HepG2 (cell line): ENCODE data around the gene UST. TPM values are rescaled to one million over a fixed set of nuclear protein-coding genes. Genes with fewer than 3 reads are reported as not detected.
A peak's percentile ranks its signal among the peaks of the same experiment; 100 is the strongest.

ENCODE experiments used
- ATM ChIP-seq: fragments of 450-650 bp; IDR thresholded peaks from 2 replicates; pipeline ENCODE4 v1.7.1; 2017; ENCODE audit warnings: mild to moderate bottlenecking, borderline replicate concordance
- CBFB ChIP-seq: sonication (generic); formaldehyde crosslinking; IDR thresholded peaks from 2 replicates; pipeline ENCODE4 v1.4.0; 2020; ENCODE audit warnings: missing genetic modification reagents
- DDIT3 ChIP-seq: sonication (generic); formaldehyde crosslinking; IDR thresholded peaks from 2 replicates; pipeline ENCODE4 v1.4.0; 2020; ENCODE audit warnings: mild to moderate bottlenecking, missing genetic modification reagents
- FOXO1 ChIP-seq: sonication (generic); formaldehyde crosslinking; IDR thresholded peaks from 2 replicates; pipeline ENCODE4 v1.4.0; 2020; ENCODE audit warnings: missing genetic modification reagents
- FOXO4 ChIP-seq: sonication (generic); formaldehyde crosslinking; conservative IDR thresholded peaks from 2 replicates; pipeline ENCODE4 v1.8.1; 2023; ENCODE audit warnings: missing genetic modification reagents
- HCFC1 ChIP-seq: fragments of 150-350 bp; IDR thresholded peaks from 2 replicates; pipeline ENCODE4 v1.6.1; 2014; ENCODE audit warnings: low read depth, low read length
- HDAC1 ChIP-seq: sonication (generic); formaldehyde crosslinking; IDR thresholded peaks from 2 replicates; pipeline ENCODE4 v1.5.1; 2020; ENCODE audit warnings: mild to moderate bottlenecking, missing genetic modification reagents
- JUND ChIP-seq: sonication (generic); formaldehyde crosslinking; IDR thresholded peaks from 2 replicates; pipeline ENCODE4 v1.8.0; 2022; ENCODE audit warnings: mild to moderate bottlenecking, missing genetic modification reagents
- KAT8 ChIP-seq: IDR thresholded peaks from 2 replicates; pipeline ENCODE4 v1.6.1; 2016; ENCODE audit warnings: missing genetic modification reagents, missing compliant biosample characterization
- LBX2 ChIP-seq: sonication (generic); formaldehyde crosslinking; IDR thresholded peaks from 2 replicates; pipeline ENCODE4 v1.5.0; 2020; ENCODE audit warnings: missing genetic modification reagents, mild to moderate bottlenecking, borderline replicate concordance
- MTF1 ChIP-seq: sonication (generic); formaldehyde crosslinking; IDR thresholded peaks from 2 replicates; pipeline ENCODE4 v1.5.0; 2020; ENCODE audit warnings: missing genetic modification reagents
- MYPOP ChIP-seq: sonication (generic); formaldehyde crosslinking; IDR thresholded peaks from 2 replicates; pipeline ENCODE4 v1.8.1; 2023; ENCODE audit warnings: mild to moderate bottlenecking, moderate library complexity, missing genetic modification reagents
- NFIB ChIP-seq: sonication (generic); formaldehyde crosslinking; IDR thresholded peaks from 2 replicates; pipeline ENCODE4 v1.9.0; 2021; ENCODE audit warnings: missing genetic modification reagents, mild to moderate bottlenecking, borderline replicate concordance
- PRDM4 ChIP-seq: sonication (generic); formaldehyde crosslinking; IDR thresholded peaks from 2 replicates; pipeline ENCODE4 v1.9.0; 2021; ENCODE audit warnings: missing genetic modification reagents, borderline replicate concordance
- SKIL ChIP-seq: sonication (generic); formaldehyde crosslinking; IDR thresholded peaks from 2 replicates; pipeline ENCODE4 v1.8.0; 2022; ENCODE audit warnings: missing genetic modification reagents, mild to moderate bottlenecking, moderate library complexity, borderline replicate concordance
- SP4 ChIP-seq: sonication (generic); formaldehyde crosslinking; IDR thresholded peaks from 2 replicates; pipeline ENCODE4 v1.8.1; 2023; ENCODE audit warnings: mild to moderate bottlenecking, missing genetic modification reagents
- SUZ12 ChIP-seq: fragments of 150-350 bp; IDR thresholded peaks from 2 replicates; pipeline ENCODE4 v1.6.1; 2014; ENCODE audit warnings: low read depth, low read length
- TP53 ChIP-seq: sonication (generic); formaldehyde crosslinking; conservative IDR thresholded peaks from 2 replicates; pipeline ENCODE4 v1.4.0; 2020; ENCODE audit warnings: missing genetic modification reagents
- ZNF205 ChIP-seq: IDR thresholded peaks from 2 replicates; pipeline ENCODE4 v1.6.1; 2018; ENCODE audit warnings: missing biosample characterization, missing genetic modification reagents
- ZNF296 ChIP-seq: sonication (generic); formaldehyde crosslinking; conservative IDR thresholded peaks from 2 replicates; pipeline ENCODE4 v1.5.0; 2020; ENCODE audit warnings: mild to moderate bottlenecking, missing genetic modification reagents
- ZNF510 ChIP-seq: sonication (generic); formaldehyde crosslinking; IDR thresholded peaks from 2 replicates; pipeline ENCODE4 v1.4.0; 2020; ENCODE audit warnings: low read depth, mild to moderate bottlenecking, missing genetic modification reagents
- ZNF598 ChIP-seq: sonication (generic); formaldehyde crosslinking; IDR thresholded peaks from 2 replicates; pipeline ENCODE4 v1.5.1; 2020; ENCODE audit warnings: mild to moderate bottlenecking, missing genetic modification reagents, borderline replicate concordance
- ZNF777 ChIP-seq: sonication (generic); formaldehyde crosslinking; IDR thresholded peaks from 2 replicates; pipeline ENCODE4 v1.4.0; 2020; ENCODE audit warnings: missing genetic modification reagents
- ZSCAN29 ChIP-seq: sonication (generic); formaldehyde crosslinking; conservative IDR thresholded peaks from 2 replicates; pipeline ENCODE4 v1.4.0; 2020; ENCODE audit warnings: mild to moderate bottlenecking, missing genetic modification reagents
- polyA plus RNA-seq, 8 experiments: library from polyadenylated mRNA; depleted of rRNA in 3 of 8; stranded (reverse) in 7 of 8; unstranded in 1 of 8; fragments of >200 nt; fragmentation: Illumina TruSeq in 4 of 8; extraction: Trizol in 4 of 8; gene quantifications; 2 replicates each; pipeline versions ENCODE4 v1.2.1 to v1.2.3, GENCODE V29; 2011 to 2016; ENCODE audit warnings: low read depth in 4 of 8, missing spikeins in 1 of 8, mixed read lengths in 1 of 8; ENCODE audit not compliant: insufficient read depth in 1 of 8
- total RNA-seq, 5 experiments: library from RNA; depleted of rRNA; stranded (reverse); fragments of >200 nt; fragmentation: Illumina TruSeq; extraction: Trizol; gene quantifications; 2 replicates each; pipeline ENCODE4 v1.2.3, GENCODE V29; 2016; ENCODE audit warnings: low read depth in 1 of 5

The UST gene
- total and polyA plus RNA-seq, 2 of the 13 experiments (the other 11 are each of a cell fraction or from before 2014, with no cell fraction given): 0.27 TPM; not detected in 1

- TF ChIP-seq MYPOP: no peak
- no peak for TF ChIP-seq ATM
- TF ChIP-seq SP4: no peak
- no peak for TF ChIP-seq ZSCAN29 (CRISPR knock-in tag)
- TF ChIP-seq ZNF598 (CRISPR knock-in tag): no peak
- TF ChIP-seq NFIB: no peak
- TF ChIP-seq KAT8 (CRISPR knock-in tag): peak; percentile 69
- no peak for TF ChIP-seq DDIT3
- TF ChIP-seq PRDM4 (CRISPR knock-in tag): no peak
- TF ChIP-seq ZNF296 (CRISPR knock-in tag): no peak
- no peak for TF ChIP-seq HCFC1
- TF ChIP-seq JUND (CRISPR knock-in tag): no peak
- no peak for TF ChIP-seq MTF1 (CRISPR knock-in tag)
- no peak for TF ChIP-seq LBX2 (CRISPR knock-in tag)
- no peak for TF ChIP-seq ZNF205 (CRISPR knock-in tag)
- no peak for TF ChIP-seq SUZ12
- TF ChIP-seq ZNF777 (CRISPR knock-in tag): no peak
- no peak for TF ChIP-seq ZNF510
- no peak for TF ChIP-seq FOXO4 (CRISPR knock-in tag)
- TF ChIP-seq FOXO1 (CRISPR knock-in tag): no peak
- no peak for TF ChIP-seq CBFB (CRISPR knock-in tag)
- no peak for TF ChIP-seq SKIL
- no peak for TF ChIP-seq HDAC1 (CRISPR knock-in tag)
- no peak for TF ChIP-seq TP53 (CRISPR knock-in tag)
Measured at GRCh38 chr6:149028767-149029405, 282.1 kb downstream of the UST start (continued).
